Osteoblast (primary cell): Measurements from ENCODE around the gene AHCYL1. TPM values are rescaled to one million over a fixed set of nuclear protein-coding genes. Genes with fewer than 3 reads are reported as not detected.

Experiments used
- DNase-seq: peaks from one replicate; pipeline ENCODE4 v3.0.0; 2011; ENCODE audit warnings: low spot score, mixed read lengths; ENCODE audit not compliant: insufficient read length; ENCODE audit errors: missing footprints
- H2AFZ ChIP-seq: 2 replicates; pipeline ENCODE4 v1.6.0; 2011; ENCODE audit warnings: mild to moderate bottlenecking, low read length
- H3K27ac ChIP-seq: 2 replicates; pipeline ENCODE4 v1.5.1; 2011; ENCODE audit warnings: mild to moderate bottlenecking, low read depth, low read length, moderate library complexity
- H3K27me3 ChIP-seq: 2 replicates; pipeline ENCODE4 v1.6.0; 2012; ENCODE audit warnings: mild to moderate bottlenecking, control low read depth, inconsistent platforms, low read length, moderate library complexity; ENCODE audit not compliant: insufficient read depth
- H3K36me3 ChIP-seq: 2 replicates; pipeline ENCODE4 v1.5.1; 2011; ENCODE audit warnings: mild to moderate bottlenecking, low read length, control low read depth, moderate library complexity; ENCODE audit not compliant: insufficient read depth
- H3K4me1 ChIP-seq: 2 replicates; pipeline ENCODE4 v1.5.1; 2011; ENCODE audit warnings: mild to moderate bottlenecking, low read length, control low read depth, moderate library complexity; ENCODE audit not compliant: insufficient read depth
- H3K4me2 ChIP-seq: 2 replicates; pipeline ENCODE4 v1.6.0; 2011; ENCODE audit warnings: mild to moderate bottlenecking, low read length; ENCODE audit not compliant: insufficient read depth
- H3K4me3 ChIP-seq: fragments of 200-600 bp; sonication (generic); 3 replicates; pipeline ENCODE4 v1.5.1; 2012; ENCODE audit warnings: mild to moderate bottlenecking, low read length, inconsistent platforms; ENCODE audit not compliant: insufficient read depth
- H3K79me2 ChIP-seq: 2 replicates; pipeline ENCODE4 v1.6.0; 2012; ENCODE audit warnings: mild to moderate bottlenecking, low read length, control low read depth, inconsistent platforms; ENCODE audit not compliant: insufficient read depth
- H3K9me3 ChIP-seq: 2 replicates; pipeline ENCODE4 v1.5.1; 2011; ENCODE audit warnings: low read depth, low read length, control low read depth
- H4K20me1 ChIP-seq: 2 replicates; pipeline ENCODE4 v1.6.0; 2012; ENCODE audit warnings: mild to moderate bottlenecking, low read length, control low read depth; ENCODE audit not compliant: insufficient read depth
- CTCF ChIP-seq: IDR thresholded peaks from 2 replicates; pipeline ENCODE4 v1.5.1; 2011; ENCODE audit warnings: mild to moderate bottlenecking, low read depth, low read length, moderate library complexity; ENCODE audit errors: extremely low read depth
- total RNA-seq: library from RNA; depleted of rRNA; stranded (reverse); fragments of >200 nt; gene quantifications from 2 replicates; pipeline ENCODE4 v1.2.3, GENCODE V29; 2012

The AHCYL1 gene
- total RNA-seq, 1 donor = 56.8 TPM

GRCh38 chr1:110064576-110065337 lies 80.2 kb downstream of the AHCYL1 start:
- H3K79me2 ChIP-seq = no peaks in the 10 kb centered on the region
- peaks cover 3% of the 10 kb centered on the region for H3K4me1 ChIP-seq
- no peak for TF ChIP-seq CTCF
- no peak overlapping the region for H3K27ac ChIP-seq
- DNase-seq = peak; percentile 55
- H3K36me3 ChIP-seq = no peaks in the 10 kb centered on the region
- peaks cover 30% of the 10 kb centered on the region for H3K27me3 ChIP-seq
- no peak overlapping the region for H3K4me2 ChIP-seq
- H3K9me3 ChIP-seq = no peaks in the 10 kb centered on the region
- no peak overlapping the region for H2AFZ ChIP-seq
- H3K4me3 ChIP-seq = no peak overlapping the region
- H4K20me1 ChIP-seq = peaks cover 9% of the 10 kb centered on the region

- H3K4me3 ChIP-seq = no peak overlapping the region
Observed at GRCh38 chr1:110065841-110066240, 81.3 kb downstream of the AHCYL1 start.

GRCh38 chr1:110067479-110067892 lies 82.9 kb downstream of the AHCYL1 start:
- Histone ChIP-seq H3K4me3 (no peak overlapping the region), H3K27me3 (peaks cover 55% of the 10 kb centered on the region)

More at GRCh38 chr1:110065841-110066240, 81.3 kb downstream of the AHCYL1 start:
- no peak for TF ChIP-seq CTCF
- Histone ChIP-seq H3K4me1 (peaks cover 3% of the 10 kb centered on the region), H3K36me3 (no peaks in the 10 kb centered on the region), H3K4me2 (no peak overlapping the region), H3K27ac (no peak overlapping the region), H4K20me1 (peaks cover 9% of the 10 kb centered on the region), H3K9me3 (no peaks in the 10 kb centered on the region), H2AFZ (no peak overlapping the region), H3K79me2 (no peaks in the 10 kb centered on the region), H3K27me3 (peaks cover 40% of the 10 kb centered on the region)
- DNase-seq = peak; percentile 95

More at GRCh38 chr1:110067479-110067892, 82.9 kb downstream of the AHCYL1 start:
- Histone ChIP-seq H2AFZ (no peak overlapping the region), H3K36me3 (no peaks in the 10 kb centered on the region), H3K4me1 (no peaks in the 10 kb centered on the region), H3K27ac (no peak overlapping the region), H3K79me2 (no peaks in the 10 kb centered on the region), H3K4me2 (no peak overlapping the region), H3K9me3 (no peaks in the 10 kb centered on the region), H4K20me1 (peaks cover 4% of the 10 kb centered on the region)
- TF ChIP-seq CTCF = no peak
- peak; percentile 87 for DNase-seq
